Transverse colon (tissue), 4 donors: Measurements from ENCODE around the gene HS3ST1. TPM values are rescaled to one million over a fixed set of nuclear protein-coding genes. Genes with fewer than 3 reads are reported as not detected.

Experiments used
- DNase-seq: peaks from one replicate; pipeline ENCODE4 v3.0.0-alpha.2; 2019
- H3K27ac ChIP-seq, 4 donors: fragments of 200-600 bp; sonication (generic); 2 replicates each; pipeline ENCODE4 v1.5.1; 2016 to 2018; ENCODE audit warnings: inconsistent platforms in 4 of 4
- H3K27me3 ChIP-seq: fragments of 200-600 bp; sonication (generic); 2 replicates; pipeline ENCODE4 v1.5.1; 2017; ENCODE audit warnings: inconsistent platforms
- H3K36me3 ChIP-seq, 4 donors: fragments of 200-600 bp; sonication (generic); 2 replicates each; pipeline ENCODE4 v1.5.1; 2017 to 2019; ENCODE audit warnings: inconsistent platforms in 4 of 4
- H3K4me1 ChIP-seq, 4 donors: fragments of 200-600 bp; sonication (generic); 2 replicates each; pipeline ENCODE4 v1.5.1; 2017 to 2020; ENCODE audit warnings: inconsistent platforms in 4 of 4
- H3K4me3 ChIP-seq, 4 donors: fragments of 200-600 bp; sonication (generic); 1 replicate in 1 of 4; 2 replicates in 3 of 4; pipeline versions ENCODE4 v1.5.1 to v1.6.1; 2017 to 2019; ENCODE audit warnings: inconsistent platforms in 4 of 4
- H3K9me3 ChIP-seq, 2 donors: fragments of 200-600 bp; sonication (generic); 2 replicates each; pipeline ENCODE4 v1.5.1; 2017 to 2019; ENCODE audit warnings: inconsistent platforms in 2 of 2
- EP300 ChIP-seq: sonication (generic); formaldehyde crosslinking; IDR thresholded peaks from one replicate; pipeline ENCODE4 v1.6.1; 2017; ENCODE audit warnings: antibody characterized with exemption, low read depth
- POLR2A ChIP-seq: fragments of 450-650 bp; IDR thresholded peaks from one replicate; pipeline ENCODE4 v1.6.1; 2016; ENCODE audit warnings: antibody characterized with exemption, mild to moderate bottlenecking, moderate library complexity
- POLR2AphosphoS5 ChIP-seq, 3 donors: sonication (generic); formaldehyde crosslinking; IDR thresholded peaks; one replicate each; pipeline ENCODE4 v1.6.1; 2016; ENCODE audit warnings: antibody characterized with exemption in 3 of 3
- WGBS, 2 donors: methylation state at CpG; one replicate each; pipeline ENCODE4 v1.1.5; 2018; ENCODE audit warnings: low coverage in 1 of 2; 5-methylcytosine and 5-hydroxymethylcytosine counted together
- in situ Hi-C, 4 donors: fragments of 200-750 bp; cut with MboI; loops; one replicate each; pipeline versions ENCODE4 v1.15.0 to v1.15.1; 2017; ENCODE audit warnings: low sequenced_read_pairs in 3 of 4, low pct_ligation_motif_present in 1 of 4, low pct_unique_long_range_greater_than_20kb in 1 of 4
- intact Hi-C: fragments of 100-400 bp; cut with DNase I; formaldehyde crosslinking; loops from one replicate; pipeline ENCODE4 v1.15.1; 2023; ENCODE audit warnings: low total_unique reads
- total RNA-seq, 4 donors: library from RNA; depleted of rRNA; stranded (reverse); fragments of >200 nt; gene quantifications; one replicate each; pipeline ENCODE4 v1.1.0, GENCODE V29; 2016
- TF ChIP-seq, protein P1 (sequence below), 5 experiments: fragments of 200-600 bp in 3 of 5; fragments of 450-650 bp in 2 of 5; sonication (generic) in 3 of 5; IDR thresholded peaks; 1 replicate in 2 of 5; 2 replicates in 3 of 5; pipeline ENCODE4 v1.5.1; 2016 to 2017; ENCODE audit warnings: antibody characterized with exemption in 5 of 5, inconsistent platforms in 3 of 5, mild to moderate bottlenecking in 2 of 5, moderate library complexity in 1 of 5

Gene HS3ST1
- 1 to 10 TPM in 2 of 4 donors, not detected in 2; 3.2 to 4.9 TPM for total RNA-seq

DNA sequence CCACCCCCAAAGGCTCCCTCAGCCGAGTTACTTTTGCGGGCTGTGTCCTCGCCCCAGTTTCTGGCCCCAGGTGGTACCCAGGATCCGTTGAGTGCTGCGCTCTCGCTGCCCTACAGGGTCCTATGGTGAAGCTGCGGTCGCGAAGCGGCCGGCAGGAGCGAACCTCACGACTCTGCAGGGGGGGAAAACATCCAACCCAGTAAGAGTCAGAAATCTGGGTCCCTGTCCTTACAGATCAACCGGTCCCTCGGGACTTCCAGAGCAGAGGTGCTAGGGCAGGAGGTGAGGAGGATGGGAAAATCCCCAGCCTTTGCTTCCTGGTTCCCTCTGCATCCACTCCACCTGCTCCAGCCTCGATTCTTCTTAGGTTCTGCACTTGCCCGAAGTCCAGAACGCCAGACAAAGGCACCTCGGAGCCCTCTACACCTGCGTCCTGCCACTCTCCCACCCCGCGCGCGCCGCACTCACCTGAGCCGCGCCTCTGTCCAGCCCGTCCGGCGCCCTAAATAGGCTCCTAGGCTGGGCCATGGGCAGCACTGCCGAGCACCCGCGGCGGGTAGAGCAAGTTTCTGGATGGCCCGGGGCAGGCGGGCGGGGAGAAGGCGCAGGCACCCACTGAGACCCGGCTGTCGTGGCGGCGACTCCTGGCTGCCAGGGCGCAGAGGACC lies at the start of gene HS3ST1:
HS3ST1 (minus strand) TSS at position 664 of the 668 bp plus-strand sequence. CDS start 28,889 bp downstream, outside the sequence.
- no peaks in the 10 kb centered on the region for H3K36me3 ChIP-seq
- peaks cover 11% of the 10 kb centered on the region for H3K27me3 ChIP-seq
- H3K4me3 ChIP-seq, result peak within 1 kb of the TSS; percentile 5 to 75 (median 58)
- no peak for DNase-seq
- intact Hi-C loops (no loop called here), in situ Hi-C loops (loop anchor here in 1 of 4 donors (10.0 kb wide), 1 partner anchor 844 kb away; no protein-coding TSS in a partner anchor)
- TF ChIP-seq EP300, result no peak
- no peak for TF ChIP-seq POLR2A
- TF ChIP-seq, protein P1, sequence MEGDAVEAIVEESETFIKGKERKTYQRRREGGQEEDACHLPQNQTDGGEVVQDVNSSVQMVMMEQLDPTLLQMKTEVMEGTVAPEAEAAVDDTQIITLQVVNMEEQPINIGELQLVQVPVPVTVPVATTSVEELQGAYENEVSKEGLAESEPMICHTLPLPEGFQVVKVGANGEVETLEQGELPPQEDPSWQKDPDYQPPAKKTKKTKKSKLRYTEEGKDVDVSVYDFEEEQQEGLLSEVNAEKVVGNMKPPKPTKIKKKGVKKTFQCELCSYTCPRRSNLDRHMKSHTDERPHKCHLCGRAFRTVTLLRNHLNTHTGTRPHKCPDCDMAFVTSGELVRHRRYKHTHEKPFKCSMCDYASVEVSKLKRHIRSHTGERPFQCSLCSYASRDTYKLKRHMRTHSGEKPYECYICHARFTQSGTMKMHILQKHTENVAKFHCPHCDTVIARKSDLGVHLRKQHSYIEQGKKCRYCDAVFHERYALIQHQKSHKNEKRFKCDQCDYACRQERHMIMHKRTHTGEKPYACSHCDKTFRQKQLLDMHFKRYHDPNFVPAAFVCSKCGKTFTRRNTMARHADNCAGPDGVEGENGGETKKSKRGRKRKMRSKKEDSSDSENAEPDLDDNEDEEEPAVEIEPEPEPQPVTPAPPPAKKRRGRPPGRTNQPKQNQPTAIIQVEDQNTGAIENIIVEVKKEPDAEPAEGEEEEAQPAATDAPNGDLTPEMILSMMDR (IDR thresholded peaks at IDR 0.05), result no peak
- TF ChIP-seq POLR2AphosphoS5 (IDR thresholded peaks at IDR 0.05), result no peak
- H3K4me1 ChIP-seq, result peaks cover 0 to 20% (median 8%) of the 10 kb centered on the region in 4 donors
- H3K27ac ChIP-seq, result peak within 1 kb of the TSS; percentile 77 to 83 (median 81)
- 2% methylated on average over 29 of the region's 43 CpGs; no CpG with 5 or more reads in 1 of the 2 donors for WGBS, 2 donors
- H3K9me3 ChIP-seq, result no peaks in the 10 kb centered on the region

DNA sequence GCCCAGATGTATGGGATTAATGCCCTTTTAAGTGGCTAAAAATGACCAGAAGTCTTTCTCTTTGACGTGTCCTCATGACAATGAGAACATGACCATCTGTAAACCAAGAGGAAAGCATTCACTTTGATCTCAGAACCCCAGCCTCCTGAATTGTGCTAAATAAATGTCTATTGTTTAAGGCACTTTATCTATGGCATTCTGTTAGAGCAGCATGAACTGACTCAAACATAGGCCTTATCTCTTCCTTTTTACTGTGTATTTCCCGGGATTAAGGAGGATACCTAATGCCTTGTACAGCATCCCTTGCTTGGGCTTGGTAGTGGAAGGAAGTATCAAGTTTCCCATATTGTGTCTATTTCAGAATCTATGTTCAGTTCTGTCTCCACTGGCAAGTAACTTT lies 47.2 kb upstream of the HS3ST1 start:
- 80 to 100% methylated on average over 2 of the region's 2 CpGs for WGBS, 2 donors
- TF ChIP-seq, protein P1 (IDR thresholded peaks at IDR 0.05), result no peak
- no peak for TF ChIP-seq POLR2A
- TF ChIP-seq EP300, result no peak
- no peak for TF ChIP-seq POLR2AphosphoS5 (IDR thresholded peaks at IDR 0.05)

DNA sequence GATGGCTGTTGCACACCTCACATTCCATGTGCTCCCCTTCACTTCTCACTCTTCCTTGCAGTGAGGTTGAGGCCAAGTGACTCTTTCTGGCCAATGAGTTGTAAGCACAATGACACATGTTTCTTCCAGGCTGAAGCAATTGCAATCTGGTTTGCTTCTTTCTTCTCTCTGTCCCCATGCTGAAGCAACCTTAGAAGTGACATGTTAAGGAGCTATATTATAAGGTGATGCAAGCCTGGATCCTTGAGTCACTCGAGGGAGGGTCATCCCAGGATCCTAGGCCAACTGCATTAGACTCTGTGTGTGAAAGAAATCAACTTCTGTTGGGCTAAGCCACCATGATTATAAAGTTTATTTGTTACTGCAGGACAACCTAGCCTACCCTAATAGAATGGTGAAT lies 45.5 kb upstream of the HS3ST1 start:
- H3K4me3 ChIP-seq, result no peak overlapping the region
- H3K27me3 ChIP-seq, result no peaks in the 10 kb centered on the region
- H3K36me3 ChIP-seq, result no peaks in the 10 kb centered on the region
- 80% methylated on average over 1 of the region's 1 CpG; no CpG with 5 or more reads in 1 of the 2 donors for WGBS, 2 donors
- H3K4me1 ChIP-seq, result no peaks in the 10 kb centered on the region
- in situ Hi-C loops, result no loop called here
- no peaks in the 10 kb centered on the region for H3K9me3 ChIP-seq
- DNase-seq, result no peak
- no peak overlapping the region for H3K27ac ChIP-seq
- intact Hi-C loops, result no loop called here
- TF ChIP-seq POLR2A (no peak), POLR2AphosphoS5 (IDR thresholded peaks at IDR 0.05) (no peak), EP300 (no peak)
- TF ChIP-seq, protein P1 (IDR thresholded peaks at IDR 0.05), result no peak

More for the DNA sequence above, 47.2 kb upstream of the HS3ST1 start:
- in situ Hi-C loops (no loop called here), intact Hi-C loops (no loop called here)
- H3K27me3 ChIP-seq, result no peaks in the 10 kb centered on the region
- no peak overlapping the region for H3K27ac ChIP-seq
- H3K36me3 ChIP-seq, result no peaks in the 10 kb centered on the region
- H3K9me3 ChIP-seq, result no peaks in the 10 kb centered on the region
- no peak overlapping the region for H3K4me3 ChIP-seq
- H3K4me1 ChIP-seq, result no peaks in the 10 kb centered on the region
- DNase-seq, result no peak

DNA sequence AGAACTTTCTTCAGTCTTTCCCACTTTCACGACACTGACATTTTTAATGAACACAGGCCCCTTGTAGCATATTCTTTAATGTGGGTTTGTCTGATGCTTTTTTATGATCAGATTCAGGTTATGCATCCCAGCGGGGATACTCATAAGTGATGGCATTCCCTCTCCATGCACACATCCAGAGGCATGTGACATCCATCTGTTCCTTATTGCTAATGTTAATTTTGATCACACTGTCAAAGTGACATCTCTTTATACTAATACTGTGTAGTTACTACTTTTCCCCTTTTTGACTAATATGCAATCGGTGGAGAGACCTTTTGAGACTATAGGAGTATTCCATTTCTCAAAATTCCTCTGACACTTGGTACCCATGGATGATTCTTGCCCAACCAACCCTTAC lies 43.8 kb upstream of the HS3ST1 start:
- intact Hi-C loops, result no loop called here
- DNase-seq, result no peak
- no peaks in the 10 kb centered on the region for H3K36me3 ChIP-seq
- H3K4me1 ChIP-seq, result no peaks in the 10 kb centered on the region
- WGBS, 2 donors, result 89 to 100% methylated on average over 2 to 3 of the region's 3 CpGs
- H3K27me3 ChIP-seq, result no peaks in the 10 kb centered on the region
- in situ Hi-C loops, result no loop called here
- H3K9me3 ChIP-seq, result no peaks in the 10 kb centered on the region
- TF ChIP-seq POLR2AphosphoS5 (IDR thresholded peaks at IDR 0.05) (no peak), EP300 (no peak), POLR2A (no peak)
- TF ChIP-seq, protein P1 (IDR thresholded peaks at IDR 0.05), result no peak
- no peak overlapping the region for H3K27ac ChIP-seq
- no peak overlapping the region for H3K4me3 ChIP-seq
